IPS DF 6.9 (cell line): Measurements from ENCODE around the gene SDS.
A peak's percentile ranks its signal among the peaks of the same experiment; 100 is the strongest.

Experiments
- DNase-seq: peaks from one replicate; pipeline ENCODE4 v3.0.0-alpha.2; 2013; ENCODE audit warnings: low read depth, low spot score
- H3K27ac ChIP-seq: one replicate; pipeline ENCODE4 v1.5.1; 2013; ENCODE audit warnings: low read length, control low read depth
- H3K27me3 ChIP-seq: 2 replicates; pipeline ENCODE4 v1.6.1; 2013; ENCODE audit warnings: mild to moderate bottlenecking, low read length; ENCODE audit not compliant: control insufficient read depth, insufficient read depth
- H3K36me3 ChIP-seq: 2 replicates; pipeline ENCODE4 v1.6.1; 2013; ENCODE audit warnings: low read length; ENCODE audit not compliant: control insufficient read depth, insufficient read depth
- H3K4me1 ChIP-seq: 2 replicates; pipeline ENCODE4 v1.6.1; 2013; ENCODE audit warnings: low read length; ENCODE audit not compliant: control insufficient read depth, insufficient read depth
- H3K4me3 ChIP-seq: 2 replicates; pipeline ENCODE4 v1.5.1; 2013; ENCODE audit warnings: mild to moderate bottlenecking, low read length
- H3K9me3 ChIP-seq: 2 replicates; pipeline ENCODE4 v1.6.1; 2013; ENCODE audit warnings: low read length, inconsistent platforms; ENCODE audit not compliant: control insufficient read depth, insufficient read depth
- WGBS: extraction: QIAGEN DNeasy Blood & Tissue Kit; methylation state at CpG from one replicate; pipeline ENCODE4 v1.1.7; 2013; ENCODE audit warnings: mixed read lengths, missing lambda C conversion rate; ENCODE audit not compliant: insufficient read length, insufficient coverage; 5-methylcytosine and 5-hydroxymethylcytosine counted together

The SDS gene

GRCh38 chr12:113425960-113426453 is 22.3 kb upstream of the SDS start:
- Histone ChIP-seq H3K4me1 (peaks cover 5% of the 10 kb centered on the region; the same call in 1 of the 2 replicates), H3K27ac (no peak overlapping the region), H3K4me3 (peak overlapping the region; percentile 23; the same call in 1 of the 2 replicates), H3K27me3 (no peaks in the 10 kb centered on the region), H3K9me3 (no peaks in the 10 kb centered on the region), H3K36me3 (no peaks in the 10 kb centered on the region)
- no CpG with 5 or more reads among the region's 11 CpGs for WGBS
- DNase-seq: no peak

- Histone ChIP-seq H3K4me1 (peaks cover 5% of the 10 kb centered on the region; the same call in 1 of the 2 replicates), H3K4me3 (no peak overlapping the region), H3K27me3 (no peaks in the 10 kb centered on the region), H3K36me3 (no peaks in the 10 kb centered on the region), H3K27ac (no peak overlapping the region), H3K9me3 (no peaks in the 10 kb centered on the region)
- no peak for DNase-seq
- WGBS: 100% methylated on average over 1 of the region's 20 CpGs
Measured at GRCh38 chr12:113424915-113425823, 21.5 kb upstream of the SDS start.

- Histone ChIP-seq H3K27ac (no peak overlapping the region), H3K27me3 (no peaks in the 10 kb centered on the region), H3K4me1 (peaks cover 5% of the 10 kb centered on the region; the same call in 1 of the 2 replicates), H3K9me3 (no peaks in the 10 kb centered on the region), H3K4me3 (no peak overlapping the region), H3K36me3 (no peaks in the 10 kb centered on the region)
- no CpG with 5 or more reads among the region's 1 CpG for WGBS
- no peak for DNase-seq
Measured at GRCh38 chr12:113424456-113424855, 20.8 kb upstream of the SDS start.

GRCh38 chr12:113422886-113423669 is 19.4 kb upstream of the SDS start:
- Histone ChIP-seq H3K9me3 (no peaks in the 10 kb centered on the region), H3K27ac (no peak overlapping the region), H3K36me3 (no peaks in the 10 kb centered on the region), H3K27me3 (no peaks in the 10 kb centered on the region), H3K4me1 (peaks cover 5% of the 10 kb centered on the region; the same call in 1 of the 2 replicates), H3K4me3 (no peak overlapping the region)
- no peak for DNase-seq
- WGBS: no CpG with 5 or more reads among the region's 6 CpGs

GRCh38 chr12:113422030-113422885 is 18.6 kb upstream of the SDS start, which contains the start of gene SDSL:
SDSL (plus strand) TSS chr12:113422380; CDS start chr12:113427983, 5,603 bp downstream.
- no peak within 1 kb of the TSS for H3K4me3 ChIP-seq
- no peak for DNase-seq
- no peaks in the 10 kb centered on the region for H3K9me3 ChIP-seq
- H3K36me3 ChIP-seq: no peaks in the 10 kb centered on the region
- peaks cover 5% of the 10 kb centered on the region; the same call in 1 of the 2 replicates for H3K4me1 ChIP-seq
- no CpG with 5 or more reads among the region's 13 CpGs for WGBS
- H3K27ac ChIP-seq: no peak within 1 kb of the TSS
- H3K27me3 ChIP-seq: no peaks in the 10 kb centered on the region

GRCh38 chr12:113420996-113421595 is 17.4 kb upstream of the SDS start:
- Histone ChIP-seq H3K27me3 (no peaks in the 10 kb centered on the region), H3K27ac (no peak overlapping the region), H3K4me1 (peaks cover 5% of the 10 kb centered on the region; the same call in 1 of the 2 replicates), H3K9me3 (no peaks in the 10 kb centered on the region), H3K4me3 (no peak overlapping the region), H3K36me3 (no peaks in the 10 kb centered on the region)
- no peak for DNase-seq
- WGBS: no CpG with 5 or more reads among the region's 2 CpGs

GRCh38 chr12:113418213-113418879 is 14.7 kb upstream of the SDS start:
- H3K27me3 ChIP-seq: no peaks in the 10 kb centered on the region
- no CpG with 5 or more reads among the region's 13 CpGs for WGBS
- no peak overlapping the region for H3K27ac ChIP-seq
- no peaks in the 10 kb centered on the region for H3K36me3 ChIP-seq
- H3K4me1 ChIP-seq: peaks cover 5% of the 10 kb centered on the region; the same call in 1 of the 2 replicates
- no peak for DNase-seq
- no peaks in the 10 kb centered on the region for H3K9me3 ChIP-seq
- H3K4me3 ChIP-seq: no peak overlapping the region

GRCh38 chr12:113416091-113416754 is 12.5 kb upstream of the SDS start:
- Histone ChIP-seq H3K36me3 (no peaks in the 10 kb centered on the region), H3K27me3 (no peaks in the 10 kb centered on the region), H3K27ac (no peak overlapping the region), H3K4me3 (no peak overlapping the region), H3K4me1 (no peaks in the 10 kb centered on the region), H3K9me3 (no peaks in the 10 kb centered on the region)
- no peak for DNase-seq
- WGBS: no CpG with 5 or more reads among the region's 6 CpGs

- no CpG with 5 or more reads among the region's 9 CpGs for WGBS
- no peaks in the 10 kb centered on the region for H3K4me1 ChIP-seq
- no peak overlapping the region for H3K4me3 ChIP-seq
- DNase-seq: no peak
- H3K27ac ChIP-seq: no peak overlapping the region
- no peaks in the 10 kb centered on the region for H3K9me3 ChIP-seq
- H3K27me3 ChIP-seq: no peaks in the 10 kb centered on the region
- no peaks in the 10 kb centered on the region for H3K36me3 ChIP-seq
Measured at GRCh38 chr12:113414519-113415038, 10.9 kb upstream of the SDS start.
